ENCODE data around the gene PICALM.
"Not testable (repeated sequence)": the region's sequence is repeated elsewhere in the genome, so short reads cannot be mapped to it uniquely, and the experiment has no call there.

PICALM gene

GRCh38 chr11:85939099-85940015 lies 129.5 kb downstream of the PICALM start:
- no peak for DNase-seq

DNA sequence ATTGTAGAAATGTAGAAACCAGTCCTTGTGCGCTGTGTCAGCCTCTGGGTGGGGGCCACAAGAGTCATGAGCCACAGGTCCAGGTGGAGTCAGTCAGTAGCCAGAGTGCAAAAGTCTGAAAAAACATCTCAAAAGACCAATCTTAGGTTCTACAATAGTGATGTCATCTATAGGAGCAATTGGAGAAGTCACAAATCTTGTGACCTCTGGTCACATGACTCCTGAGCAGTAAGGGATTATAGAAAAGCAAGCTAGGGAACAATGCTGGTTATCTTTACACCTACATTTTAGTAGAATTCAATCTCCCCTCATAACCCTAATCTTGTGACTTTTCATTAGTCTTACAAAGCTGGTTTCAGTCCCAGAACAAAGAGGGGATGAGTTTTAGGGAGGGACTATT lies 131.0 kb downstream of the PICALM start:
- no peak for DNase-seq

- DNase-seq: no peak
These were observed 133.1 kb downstream of the PICALM start for GRCh38 chr11:85935751-85936150.

DNA sequence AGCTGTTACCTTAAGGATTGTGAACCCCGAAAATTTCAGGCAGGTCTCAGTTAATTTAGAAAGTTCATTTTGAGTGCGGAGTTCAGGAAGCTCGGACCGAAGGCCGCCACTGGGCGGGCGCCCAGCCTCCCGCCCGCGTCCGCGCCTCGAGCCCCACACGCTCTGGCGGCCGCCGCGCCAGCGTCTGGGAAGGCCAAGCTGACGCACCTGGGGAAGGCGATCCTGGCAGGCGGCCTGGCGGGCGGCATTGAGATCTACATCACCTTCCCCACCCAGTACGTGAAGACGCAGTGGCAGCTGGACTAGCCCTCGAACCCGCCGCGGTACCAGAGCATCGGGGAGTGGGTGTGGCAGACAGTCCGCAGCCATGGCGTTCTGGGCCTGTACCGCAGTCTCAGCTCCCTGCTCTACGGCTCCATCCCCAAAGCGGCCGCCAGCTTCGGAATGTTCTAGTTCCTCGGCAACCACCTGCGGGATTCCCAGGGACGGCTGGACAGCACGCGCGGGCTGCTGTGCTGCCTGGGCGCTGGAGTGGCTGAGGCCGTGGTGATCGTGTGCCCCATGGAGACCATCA lies 134.2 kb downstream of the PICALM start:
- DNase-seq: no peak

DNA sequence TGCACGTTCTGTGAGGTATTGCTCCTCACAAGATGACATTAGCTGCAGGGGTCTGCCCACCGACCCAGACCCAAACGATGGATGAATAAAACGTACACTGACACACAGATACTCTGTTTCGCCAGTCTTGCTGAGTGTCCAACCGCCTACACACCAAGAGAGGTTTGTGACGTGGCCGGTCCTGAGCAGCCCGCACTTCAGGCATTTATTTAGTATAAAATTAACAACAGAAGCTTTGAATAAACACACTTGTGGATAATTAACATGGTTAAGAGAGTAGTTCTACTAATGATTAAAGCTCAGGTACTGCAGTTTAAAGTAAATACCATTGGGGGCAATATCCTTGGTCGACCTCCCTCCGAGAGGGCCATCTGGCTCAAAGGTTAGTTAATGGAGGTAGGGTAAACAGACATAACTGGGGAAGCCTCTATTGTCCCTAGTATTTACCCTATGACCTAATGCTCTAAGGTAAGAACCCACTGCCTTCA lies 138.0 kb downstream of the PICALM start:
- no peak for DNase-seq

DNA sequence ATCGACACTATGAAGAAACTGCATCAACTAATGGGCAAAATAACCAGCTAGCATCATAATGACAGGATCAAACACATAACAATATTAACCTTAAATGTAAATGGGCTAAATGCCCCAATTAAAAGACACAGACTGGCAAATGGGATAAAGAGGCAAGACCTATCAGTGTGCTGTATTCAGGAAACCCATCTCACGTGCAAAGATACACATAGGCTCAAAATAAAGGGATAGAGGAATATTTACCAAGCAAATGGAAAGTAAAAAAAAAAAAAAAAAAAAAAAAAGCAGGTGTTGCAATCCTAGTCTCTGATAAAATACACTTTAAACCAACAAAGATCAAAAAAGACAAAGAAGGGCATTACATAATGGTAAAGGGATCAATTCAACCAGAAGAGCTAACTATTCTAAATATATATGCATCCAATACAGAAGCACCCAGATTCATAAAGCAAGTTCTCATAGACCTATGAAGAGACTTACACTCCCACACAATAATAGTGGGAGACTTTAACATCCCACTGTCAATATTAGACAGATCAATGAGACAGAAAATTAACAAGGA lies 142.2 kb downstream of the PICALM start:
- not testable (repeated sequence) for DNase-seq

GRCh38 chr11:85923455-85923854 lies 145.4 kb downstream of the PICALM start:
- DNase-seq: no peak

DNA sequence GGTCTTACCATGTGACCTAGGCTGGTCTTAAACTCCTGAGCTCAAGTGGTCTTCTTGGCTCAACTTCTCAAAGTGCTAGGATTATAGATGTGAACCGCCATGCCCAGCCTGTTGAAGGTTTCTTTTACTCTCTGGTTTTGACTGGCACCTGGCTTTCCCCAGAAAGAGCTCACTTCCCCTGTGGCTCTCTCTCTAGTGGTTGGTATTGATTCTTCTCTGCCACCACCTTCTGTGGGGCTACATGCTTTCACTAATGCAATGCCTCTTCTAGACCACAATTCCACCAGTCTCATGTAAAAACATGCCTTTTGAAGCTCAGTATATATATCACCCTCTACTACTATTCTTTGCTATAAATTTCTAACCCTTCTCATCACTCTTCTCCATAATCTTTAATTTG lies 146.5 kb downstream of the PICALM start:
- DNase-seq: no peak

DNA sequence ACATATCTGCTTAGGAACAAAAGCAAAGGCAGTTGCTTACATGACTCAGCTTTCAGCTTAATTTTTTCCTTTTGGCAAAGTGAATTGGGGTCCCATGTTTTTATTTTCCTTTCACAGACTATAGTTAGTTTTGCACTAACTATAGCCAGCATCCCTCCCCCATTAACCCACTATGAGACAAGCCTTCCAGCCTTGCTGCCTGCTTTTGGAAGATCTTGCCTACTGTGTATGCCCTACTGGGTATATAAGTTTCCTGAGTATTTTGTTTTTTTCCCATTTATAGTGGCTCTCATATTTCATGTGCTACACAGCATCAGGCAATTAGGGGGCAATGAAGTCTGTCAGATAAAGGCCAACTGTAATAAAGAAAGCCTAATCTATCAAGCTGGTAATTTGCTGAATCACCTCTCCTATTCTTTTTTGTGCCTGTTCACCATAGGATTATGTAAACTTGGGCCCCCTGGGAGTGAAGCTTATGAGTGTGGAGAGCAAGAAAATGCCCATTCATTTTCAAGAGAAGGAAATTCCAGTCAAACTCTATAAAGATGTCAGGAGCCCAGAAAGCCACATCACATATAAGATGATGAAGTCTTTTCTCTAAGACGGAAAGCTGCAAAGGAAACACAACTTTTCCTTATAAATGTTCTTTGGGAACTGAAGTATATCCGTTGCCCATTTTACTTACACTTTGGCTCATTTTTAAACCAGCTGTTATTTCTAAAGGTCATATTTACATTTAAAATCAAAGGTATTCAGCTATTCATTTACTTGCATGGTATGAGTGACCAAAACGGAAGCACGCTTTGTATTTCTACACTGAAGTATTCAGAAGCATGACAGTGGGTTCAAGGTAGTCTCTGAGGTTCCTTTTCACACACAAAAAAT lies 149.7 kb downstream of the PICALM start:
- no peak for DNase-seq

- DNase-seq: no peak
These were observed 154.5 kb downstream of the PICALM start for GRCh38 chr11:85914425-85914824.

DNA sequence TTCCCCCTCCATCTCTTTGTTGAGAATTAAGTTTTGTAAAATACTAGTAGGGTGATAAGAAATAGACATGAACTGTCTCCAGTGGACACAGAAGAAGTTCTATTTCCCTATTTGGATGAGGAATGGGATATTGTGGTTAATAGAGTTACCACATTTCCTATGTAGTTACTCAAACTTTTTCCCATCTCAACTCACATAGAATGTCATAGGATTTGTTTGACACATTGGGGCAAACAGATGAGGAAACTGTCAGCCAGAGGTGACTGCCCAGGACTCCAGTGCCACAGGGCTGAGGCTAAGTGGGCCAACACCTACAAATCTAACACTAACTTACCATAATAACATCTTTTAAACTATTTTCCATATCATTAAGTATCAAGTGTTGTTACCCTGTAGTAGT lies 155.4 kb downstream of the PICALM start:
- DNase-seq: no peak

- DNase-seq: no peak
These were observed 156.5 kb downstream of the PICALM start for GRCh38 chr11:85912414-85912813.
